ENCODE results near the gene ADAMTS8. TPM values are rescaled to one million over a fixed set of nuclear protein-coding genes. Genes with fewer than 3 reads are reported as not detected.

ADAMTS8 gene
- total and polyA plus RNA-seq, 10 of the 15 experiments (the other 5 are each of a cell fraction or from before 2014, with no cell fraction given): not detected

DNA sequence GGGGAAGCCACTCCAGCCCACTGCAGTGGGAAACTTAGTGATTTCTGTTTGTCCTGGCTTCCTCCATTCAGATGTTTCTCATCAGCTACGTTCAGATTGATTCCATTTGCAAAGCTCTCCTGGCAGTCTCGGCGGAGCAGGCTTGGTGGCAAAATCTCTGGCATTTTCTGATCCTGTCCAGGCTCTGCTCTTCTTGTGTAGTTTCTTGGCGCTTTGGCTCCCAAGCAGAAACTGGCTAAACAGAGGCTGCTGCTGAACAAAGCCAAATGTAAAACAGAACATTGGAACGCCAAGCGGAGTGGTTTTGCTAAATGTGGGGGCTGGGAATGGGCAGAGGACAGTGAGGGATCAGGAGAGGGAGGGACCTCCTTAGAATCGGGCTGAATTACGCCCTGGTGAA is 36.7 kb downstream of the ADAMTS8 start (continued):
- TF ChIP-seq, protein P1, sequence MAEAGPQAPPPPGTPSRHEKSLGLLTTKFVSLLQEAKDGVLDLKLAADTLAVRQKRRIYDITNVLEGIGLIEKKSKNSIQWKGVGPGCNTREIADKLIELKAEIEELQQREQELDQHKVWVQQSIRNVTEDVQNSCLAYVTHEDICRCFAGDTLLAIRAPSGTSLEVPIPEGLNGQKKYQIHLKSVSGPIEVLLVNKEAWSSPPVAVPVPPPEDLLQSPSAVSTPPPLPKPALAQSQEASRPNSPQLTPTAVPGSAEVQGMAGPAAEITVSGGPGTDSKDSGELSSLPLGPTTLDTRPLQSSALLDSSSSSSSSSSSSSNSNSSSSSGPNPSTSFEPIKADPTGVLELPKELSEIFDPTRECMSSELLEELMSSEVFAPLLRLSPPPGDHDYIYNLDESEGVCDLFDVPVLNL (IDR thresholded peaks at IDR 0.05; ENCODE audit: low read depth, low read length): no peak
- no peak for TF ChIP-seq NBN (IDR thresholded peaks at IDR 0.05)

DNA sequence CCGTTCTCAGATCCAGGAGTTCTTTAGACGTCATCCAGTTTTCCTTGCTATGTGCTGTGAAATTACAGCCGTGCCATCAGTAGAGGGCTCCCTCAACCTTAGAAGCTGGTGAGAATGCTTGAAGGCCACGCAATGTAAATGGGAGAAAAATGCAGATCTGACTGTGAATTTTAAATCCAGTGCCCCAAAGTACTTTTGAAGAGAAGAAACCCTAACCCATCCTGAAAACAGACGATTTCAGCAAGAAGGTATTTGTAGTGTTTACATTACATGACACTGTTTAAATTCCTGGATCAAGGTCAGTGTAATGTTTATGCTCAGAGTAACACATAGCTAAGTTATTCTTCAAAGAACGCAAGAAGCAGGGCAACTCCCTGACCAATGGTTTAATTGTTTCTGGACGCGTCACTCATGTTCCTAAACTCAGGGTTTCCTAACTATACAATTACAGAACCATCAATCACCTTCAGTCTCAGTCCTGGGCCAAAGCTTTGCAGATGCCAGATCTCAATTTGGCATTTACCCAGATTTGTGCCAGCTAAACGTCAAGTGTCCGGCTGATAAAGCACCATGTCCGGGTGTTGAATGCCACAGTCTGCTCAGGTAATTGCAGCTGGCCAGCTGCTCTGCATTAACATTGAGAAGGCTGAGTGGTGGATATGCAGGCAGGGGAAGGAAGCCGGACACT is 38.2 kb downstream of the ADAMTS8 start:
- Histone ChIP-seq H2AFZ (ENCODE audit: control insufficient read depth, low read depth, low read length) (no peak overlapping the region), H4K20me1 (ENCODE audit: control insufficient read depth, insufficient read depth) (no peaks in the 10 kb centered on the region), H3K4me1 (ENCODE audit: control insufficient read depth, insufficient read depth, low read length) (no peaks in the 10 kb centered on the region), H3K27me3 (replicated peaks in 1 of 2; ENCODE audit: control insufficient read depth in 2 of 2, insufficient read depth in 2 of 2, low read length in 1 of 2) (peaks cover 2 to 4% of the 10 kb centered on the region in 2 experiments; a peak in 2 of 4 replicates), H3K36me3 (ENCODE audit: control insufficient read depth in 2 of 2, insufficient read depth in 2 of 2, low read length in 1 of 2) (no peaks in the 10 kb centered on the region), H3K4me2 (ENCODE audit: control insufficient read depth, insufficient read depth) (no peak overlapping the region), H3K9me3 (replicated peaks; ENCODE audit: control insufficient read depth, insufficient read depth, low read length) (no peaks in the 10 kb centered on the region), H3K9ac (ENCODE audit: control insufficient read depth, insufficient read depth, low read length) (no peak overlapping the region), H3K4me3 (no peak overlapping the region), H3K27ac (ENCODE audit: control insufficient read depth, insufficient read depth) (no peak overlapping the region), H3K79me2 (ENCODE audit: control insufficient read depth, insufficient read depth, low read length) (no peaks in the 10 kb centered on the region)
- in situ Hi-C loops (cut with MboI) (no loop called here), intact Hi-C loops (cut with micrococcal nuclease; ENCODE audit: unreplicated experiment) (no loop called here)
- SMC1A ChIA-PET (ENCODE audit: uncharacterized antibody, unreplicated experiment): interaction anchor here (1.3 kb wide), 1 partner anchor 10 kb away, joined by 3 read pairs; no protein-coding TSS in a partner anchor
- ATAC-seq (no peak), DNase-seq (ENCODE audit: low read depth, low spot score) (no peak), FAIRE-seq (no peak)
- TF ChIP-seq SIX5 (IDR thresholded peaks at IDR 0.05; ENCODE audit: low read depth, low read length, severe bottlenecking) (no peak), BMI1 (IDR thresholded peaks at IDR 0.05; ENCODE audit: borderline replicate concordance) (no peak), BACH1 (IDR thresholded peaks at IDR 0.05; ENCODE audit: borderline replicate concordance) (no peak), PML (IDR thresholded peaks at IDR 0.05; ENCODE audit: low read length) (no peak), BHLHE40 (IDR thresholded peaks at IDR 0.05; ENCODE audit: borderline replicate concordance in 1 of 2, low read depth in 2 of 2, low read length in 1 of 2) (no peak)
- TF ChIP-seq, protein P2, sequence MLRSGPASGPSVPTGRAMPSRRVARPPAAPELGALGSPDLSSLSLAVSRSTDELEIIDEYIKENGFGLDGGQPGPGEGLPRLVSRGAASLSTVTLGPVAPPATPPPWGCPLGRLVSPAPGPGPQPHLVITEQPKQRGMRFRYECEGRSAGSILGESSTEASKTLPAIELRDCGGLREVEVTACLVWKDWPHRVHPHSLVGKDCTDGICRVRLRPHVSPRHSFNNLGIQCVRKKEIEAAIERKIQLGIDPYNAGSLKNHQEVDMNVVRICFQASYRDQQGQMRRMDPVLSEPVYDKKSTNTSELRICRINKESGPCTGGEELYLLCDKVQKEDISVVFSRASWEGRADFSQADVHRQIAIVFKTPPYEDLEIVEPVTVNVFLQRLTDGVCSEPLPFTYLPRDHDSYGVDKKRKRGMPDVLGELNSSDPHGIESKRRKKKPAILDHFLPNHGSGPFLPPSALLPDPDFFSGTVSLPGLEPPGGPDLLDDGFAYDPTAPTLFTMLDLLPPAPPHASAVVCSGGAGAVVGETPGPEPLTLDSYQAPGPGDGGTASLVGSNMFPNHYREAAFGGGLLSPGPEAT (IDR thresholded peaks at IDR 0.05; ENCODE audit: low read depth): no peak
- CTCF ChIA-PET: interaction anchor here (1.1 to 1.2 kb wide), 2 partner anchors 177 to 472 kb away, joined by 3 to 5 read pairs; no protein-coding TSS in a partner anchor
- POLR2A ChIA-PET: no interaction called here
- RAD21 ChIA-PET (ENCODE audit: unreplicated experiment): no interaction called here
- WGBS (ENCODE audit: insufficient coverage, insufficient replicate concordance, low lambda C conversion rate, missing lambda C conversion rate): 39% methylated on average over 12 of the region's 12 CpGs
- no TSS peak for BruUV-seq (replicated peaks)
